Body of pancreas (tissue), 4 donors: ENCODE data around the gene ATP9B.

Experiments
- POLR2A ChIP-seq, 3 donors: fragments of 450-650 bp; IDR thresholded peaks; one replicate each; pipeline ENCODE4 v1.6.1; 2016; ENCODE audit warnings: antibody characterized with exemption in 3 of 3, mild to moderate bottlenecking in 2 of 3
- TF ChIP-seq, protein P1 (sequence below), 7 experiments: fragments of 450-650 bp in 4 of 7; fragments of 200-600 bp in 3 of 7; sonication (generic) in 3 of 7; IDR thresholded peaks; one replicate each; pipeline ENCODE4 v1.5.1; 2016 to 2019; ENCODE audit warnings: antibody characterized with exemption in 7 of 7

DNA sequence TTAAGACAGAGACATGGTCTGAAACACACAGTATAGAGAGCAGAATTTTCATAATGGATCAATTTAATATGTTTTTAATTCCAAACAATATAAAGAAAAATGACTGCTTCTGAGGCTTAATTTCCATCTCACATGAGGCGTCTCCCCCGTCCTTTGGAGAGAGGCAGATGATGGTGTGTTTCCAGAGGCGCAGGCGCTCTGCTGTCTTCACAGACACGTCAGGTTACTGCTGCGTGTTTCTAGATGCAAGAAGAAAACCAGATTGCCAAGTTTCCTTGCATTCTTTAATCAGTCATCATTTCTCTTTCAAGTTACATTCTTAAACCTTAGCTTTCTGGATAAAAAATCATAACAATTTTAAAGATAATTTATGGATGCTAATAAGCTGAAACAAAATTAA is 160.2 kb downstream of the ATP9B start:
- TF ChIP-seq, protein P1, sequence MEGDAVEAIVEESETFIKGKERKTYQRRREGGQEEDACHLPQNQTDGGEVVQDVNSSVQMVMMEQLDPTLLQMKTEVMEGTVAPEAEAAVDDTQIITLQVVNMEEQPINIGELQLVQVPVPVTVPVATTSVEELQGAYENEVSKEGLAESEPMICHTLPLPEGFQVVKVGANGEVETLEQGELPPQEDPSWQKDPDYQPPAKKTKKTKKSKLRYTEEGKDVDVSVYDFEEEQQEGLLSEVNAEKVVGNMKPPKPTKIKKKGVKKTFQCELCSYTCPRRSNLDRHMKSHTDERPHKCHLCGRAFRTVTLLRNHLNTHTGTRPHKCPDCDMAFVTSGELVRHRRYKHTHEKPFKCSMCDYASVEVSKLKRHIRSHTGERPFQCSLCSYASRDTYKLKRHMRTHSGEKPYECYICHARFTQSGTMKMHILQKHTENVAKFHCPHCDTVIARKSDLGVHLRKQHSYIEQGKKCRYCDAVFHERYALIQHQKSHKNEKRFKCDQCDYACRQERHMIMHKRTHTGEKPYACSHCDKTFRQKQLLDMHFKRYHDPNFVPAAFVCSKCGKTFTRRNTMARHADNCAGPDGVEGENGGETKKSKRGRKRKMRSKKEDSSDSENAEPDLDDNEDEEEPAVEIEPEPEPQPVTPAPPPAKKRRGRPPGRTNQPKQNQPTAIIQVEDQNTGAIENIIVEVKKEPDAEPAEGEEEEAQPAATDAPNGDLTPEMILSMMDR (IDR thresholded peaks at IDR 0.05) = no peak
- TF ChIP-seq POLR2A (IDR thresholded peaks at IDR 0.05) = no peak
